ENCODE data around the gene HFE.

HFE gene

DNA sequence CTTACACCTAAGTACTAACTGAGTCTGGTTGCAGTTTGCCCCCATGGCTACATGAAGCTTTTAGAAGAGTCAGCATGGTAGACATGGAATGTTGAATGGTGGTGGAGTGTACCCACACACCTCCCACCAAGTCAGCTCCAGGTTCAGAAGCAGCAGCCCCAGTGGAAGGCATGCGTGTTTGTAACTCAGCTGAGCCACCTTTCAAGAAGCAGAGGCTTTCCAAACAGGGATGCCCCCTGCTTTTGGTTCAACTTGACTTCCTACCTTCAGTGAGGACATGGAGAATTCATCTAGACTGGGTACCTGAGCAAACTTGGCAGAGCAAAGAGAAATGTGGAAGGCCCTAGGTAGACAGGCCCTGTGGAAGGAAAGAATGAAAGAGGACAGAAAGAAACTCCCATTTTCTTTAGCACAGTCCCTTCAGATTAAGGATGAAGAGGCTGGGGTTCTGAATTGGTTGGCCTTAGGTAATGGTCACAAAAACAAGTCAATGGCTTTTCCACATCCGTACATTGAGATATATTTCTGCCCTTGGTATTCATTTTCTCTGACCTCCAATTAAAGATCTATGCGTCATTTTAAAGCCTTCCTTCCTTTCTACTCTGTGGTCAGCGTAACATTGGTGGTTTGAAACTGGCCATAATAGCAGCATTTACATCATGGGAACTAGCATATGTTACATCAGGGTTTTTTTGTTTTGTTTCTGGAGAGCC is 53.2 kb downstream of the HFE start:
- no peak for DNase-seq

- no peak for DNase-seq
These were observed 53.7 kb downstream of the HFE start for GRCh38 chr6:26140967-26141294.

DNA sequence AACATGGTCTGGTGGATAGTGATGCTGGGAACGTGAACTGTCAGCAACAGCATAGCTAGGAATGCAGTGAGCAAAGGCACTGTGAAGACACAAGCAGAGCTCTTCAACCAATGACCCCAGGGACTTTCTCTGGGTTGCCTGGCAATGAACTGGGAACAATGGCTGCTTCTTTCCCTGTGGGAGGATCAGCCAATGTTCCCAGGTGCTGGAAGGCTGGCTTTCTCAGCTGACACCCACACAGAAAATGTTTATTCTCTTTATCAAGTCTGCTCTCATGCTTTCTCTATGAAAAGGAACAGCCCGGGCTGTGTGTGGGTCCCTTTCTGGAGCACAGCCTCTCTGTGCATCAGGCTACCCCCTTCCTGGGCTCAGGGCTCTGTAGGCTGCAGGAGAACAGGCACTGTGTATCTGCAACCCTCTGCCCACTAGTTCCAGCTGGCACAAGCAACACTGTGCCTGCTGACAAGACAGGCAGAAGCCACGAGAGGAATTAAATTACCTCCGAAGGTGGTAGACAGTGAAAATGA is 54.2 kb downstream of the HFE start:
- no peak for DNase-seq

GRCh38 chr6:26142026-26142425 is 54.8 kb downstream of the HFE start:
- no peak for DNase-seq
